Skin epidermis (tissue), 12 donors: Measurements from ENCODE around the gene KLHL30.

Experiments
- H3K27ac ChIP-seq, 21 experiments: fragments of 200-600 bp; sonication (generic) in 11 of 21; one replicate each; pipeline ENCODE4 v1.5.0; 2020; ENCODE audit warnings: mild to moderate bottlenecking in 3 of 21, inconsistent platforms in 2 of 21, moderate library complexity in 2 of 21
- H3K4me3 ChIP-seq, 7 experiments: fragments of 200-600 bp; sonication (generic) in 2 of 7; one replicate each; pipeline ENCODE4 v1.5.0; 2020; ENCODE audit warnings: inconsistent platforms in 2 of 7, mild to moderate bottlenecking in 2 of 7, moderate library complexity in 1 of 7

KLHL30 gene

DNA sequence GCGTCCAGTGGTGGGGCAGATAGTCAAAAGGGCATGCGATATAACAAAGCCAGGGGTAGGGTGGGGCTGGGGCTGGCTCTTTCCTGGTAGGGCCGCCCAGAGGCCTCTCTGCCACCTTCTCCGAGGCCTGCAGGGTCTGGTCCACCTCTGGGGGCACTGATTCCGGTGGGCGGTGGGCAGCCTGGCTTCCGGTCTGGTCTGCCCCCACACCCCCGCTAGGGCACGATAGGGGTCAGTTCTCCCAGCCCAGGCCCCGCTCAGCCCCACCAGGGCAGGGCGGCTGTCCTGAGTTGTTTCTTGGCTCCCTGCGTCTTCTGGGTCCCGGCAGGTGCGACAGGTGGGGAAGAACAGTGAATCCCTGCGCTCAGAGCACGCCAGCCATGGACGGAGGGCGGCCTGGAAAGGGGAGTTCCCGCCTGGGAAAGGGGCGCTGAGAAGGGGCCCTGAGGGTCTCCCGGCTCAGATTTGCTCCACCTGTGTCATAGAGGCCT lies 19.6 kb downstream of the KLHL30 start:
- no peak overlapping the region for H3K27ac ChIP-seq
- no peak overlapping the region for H3K4me3 ChIP-seq

DNA sequence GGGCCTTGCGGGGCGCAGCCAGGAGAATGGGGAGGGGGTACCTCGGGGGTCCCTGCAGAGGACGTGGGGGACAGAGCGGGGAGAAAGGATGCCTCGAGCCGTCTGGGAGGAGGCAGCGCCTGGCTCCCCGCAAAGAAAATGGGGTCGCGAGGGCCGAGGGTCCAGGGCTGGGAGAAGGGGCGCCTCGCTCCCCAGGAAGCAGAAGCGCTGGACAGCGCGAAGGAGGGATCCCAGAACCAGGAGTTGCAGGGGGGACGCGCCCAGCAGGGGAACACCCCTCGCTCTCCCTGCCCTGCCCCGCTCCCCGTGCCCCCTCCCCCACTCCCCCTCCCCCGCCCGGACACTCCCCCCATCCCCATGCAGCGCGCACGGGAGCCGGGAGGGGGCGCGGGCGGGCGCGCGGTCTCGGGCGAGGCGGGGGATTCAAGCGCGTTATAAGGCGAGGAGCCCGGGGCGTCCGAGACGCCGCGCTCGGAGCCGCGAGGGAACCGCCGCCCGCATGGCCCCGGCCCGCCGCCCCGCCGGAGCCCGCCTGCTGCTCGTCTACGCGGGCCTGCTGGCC lies 20.1 kb downstream of the KLHL30 start, which contains the start of gene ERFE:
Gene ERFE, plus strand, starts transcription at position 462 of the 562 bp plus-strand sequence. Its CDS starts 38 bp downstream, at position 500.
- H3K27ac ChIP-seq, result no peak within 1 kb of the TSS
- peak within 1 kb of the TSS in 4 of 7 experiments; percentile 1 to 33 (median 18) for H3K4me3 ChIP-seq

DNA sequence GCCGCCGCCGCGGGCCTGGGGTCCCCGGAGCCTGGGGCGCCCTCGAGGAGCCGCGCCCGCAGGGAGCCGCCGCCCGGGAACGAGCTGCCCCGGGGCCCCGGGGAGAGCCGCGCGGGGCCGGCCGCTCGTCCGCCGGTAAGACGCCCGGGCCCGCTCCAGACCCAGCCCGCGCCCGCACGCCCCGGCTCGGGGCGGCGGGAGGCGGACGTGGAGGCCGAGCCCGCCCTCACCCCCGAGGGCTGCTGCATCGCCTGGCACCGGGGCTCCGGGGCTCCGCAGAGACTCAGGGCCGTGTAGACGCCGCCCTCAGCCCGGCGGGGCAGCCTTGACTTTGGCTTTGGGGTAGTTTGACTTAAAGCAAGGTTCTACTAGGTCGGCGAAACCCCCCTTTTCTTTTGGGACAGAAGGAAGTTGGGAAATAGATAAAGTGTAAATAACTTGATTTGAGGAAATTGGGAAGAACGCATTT lies 20.6 kb downstream of the KLHL30 start:
- Histone ChIP-seq H3K27ac (no peak overlapping the region), H3K4me3 (peak overlapping the region in 3 of 7 experiments; percentile 8 to 33 (median 29))

DNA sequence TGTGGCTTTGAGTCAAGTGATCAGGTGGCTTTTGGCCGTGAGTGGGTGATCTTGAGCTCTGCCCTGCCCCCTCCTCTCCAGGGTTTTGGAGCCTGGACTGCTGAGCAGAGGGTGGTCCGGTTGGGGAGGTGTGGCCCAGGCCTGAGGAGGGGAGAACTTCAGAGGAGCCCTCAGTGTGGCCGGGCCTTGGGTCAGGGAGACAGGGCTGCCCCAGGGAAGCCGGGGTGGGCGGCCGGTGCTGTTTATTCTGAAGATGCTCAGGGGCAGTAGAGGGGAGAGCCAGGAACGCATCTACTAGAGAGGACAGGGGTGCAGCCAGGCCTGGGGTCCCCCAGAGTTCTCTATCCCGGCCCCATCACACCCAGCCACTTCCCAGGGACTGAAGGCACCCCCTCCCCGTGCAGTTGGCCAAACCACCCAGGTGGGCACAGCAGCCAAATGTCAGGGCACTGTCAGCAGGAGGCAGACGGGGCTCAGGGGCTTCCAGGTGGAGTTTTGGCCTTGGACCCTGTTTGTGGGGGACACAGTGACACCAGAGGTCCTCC lies 21.3 kb downstream of the KLHL30 start:
- H3K4me3 ChIP-seq, result no peak overlapping the region
- H3K27ac ChIP-seq, result no peak overlapping the region

DNA sequence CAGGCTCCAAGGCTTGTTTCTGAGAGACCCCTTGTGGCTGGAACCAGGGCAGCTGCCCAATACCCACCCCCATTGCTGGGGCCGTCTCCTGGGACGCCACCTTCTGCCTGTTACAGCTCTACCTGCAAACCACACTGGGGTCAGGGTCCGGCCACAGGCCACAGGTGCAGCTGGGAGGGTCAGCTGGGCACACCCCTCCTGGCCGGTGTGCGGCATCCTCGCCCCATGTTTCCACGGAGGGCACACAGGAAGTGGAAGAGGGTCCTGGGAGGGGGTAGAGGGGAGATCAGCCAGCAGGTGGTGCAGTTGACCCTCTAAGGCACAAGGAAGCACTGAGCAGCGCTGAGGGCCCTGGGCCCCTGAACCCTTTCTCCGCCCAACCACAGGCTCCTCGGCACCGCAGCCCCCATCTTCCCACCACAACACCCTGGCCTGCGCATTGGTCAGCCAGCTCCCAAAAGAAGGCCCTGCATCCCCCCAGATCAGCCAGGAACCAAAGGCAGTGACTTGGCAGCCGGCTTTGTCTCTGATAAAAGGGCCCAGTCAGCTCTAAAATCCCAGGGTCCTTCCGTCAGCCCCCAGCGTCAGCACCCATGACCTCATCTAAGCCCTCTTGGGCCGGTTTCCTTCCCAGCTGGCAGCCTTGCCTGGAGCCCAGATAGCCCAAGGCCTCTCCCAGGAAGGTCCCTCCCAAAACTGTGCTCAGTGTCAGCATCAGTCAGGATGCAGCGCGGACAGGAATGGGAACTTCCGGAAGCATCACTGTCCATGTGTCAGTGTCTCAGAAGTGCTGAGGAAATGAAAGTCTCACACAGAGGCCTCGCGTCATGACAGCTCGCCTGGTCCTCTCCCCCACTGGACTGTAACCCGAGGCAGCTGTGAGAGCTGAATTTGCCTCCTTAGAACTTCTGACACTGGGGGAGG lies 22.0 kb downstream of the KLHL30 start:
- Histone ChIP-seq H3K27ac (no peak overlapping the region), H3K4me3 (no peak overlapping the region)

DNA sequence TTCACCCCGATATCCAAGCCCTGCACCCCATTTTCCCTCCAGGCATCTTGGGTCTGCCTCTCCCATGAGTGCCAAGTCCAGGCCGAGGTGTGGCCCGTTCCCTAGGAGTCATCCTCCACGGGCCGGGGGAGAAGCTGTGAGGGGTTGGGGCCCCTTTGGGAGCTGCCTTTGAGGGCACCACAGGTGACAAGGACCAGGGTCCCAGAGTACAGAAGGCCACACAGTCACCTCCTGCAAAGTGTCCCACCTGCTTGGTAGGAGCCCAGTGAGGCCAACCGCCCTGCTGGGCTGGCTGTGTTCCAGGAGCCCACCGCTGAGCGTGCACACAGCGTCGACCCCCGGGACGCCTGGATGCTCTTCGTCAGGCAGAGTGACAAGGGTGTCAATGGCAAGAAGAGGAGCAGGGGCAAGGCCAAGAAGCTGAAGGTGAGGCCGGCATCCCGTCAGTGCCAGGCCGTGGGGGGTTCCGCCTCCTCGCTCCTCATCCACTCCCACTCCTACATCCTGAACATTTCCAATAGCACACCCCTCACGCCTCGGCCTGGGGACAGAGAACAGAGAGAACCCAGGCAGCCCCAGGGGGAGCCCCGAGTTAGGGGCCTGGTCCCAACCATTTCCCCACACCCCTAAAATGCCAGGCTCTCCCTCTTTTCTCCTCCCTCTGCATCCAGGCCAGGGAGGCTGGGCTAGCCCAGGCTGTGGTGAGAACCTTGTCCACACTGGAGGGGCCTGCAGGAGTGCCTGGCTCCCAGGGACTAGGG lies 23.0 kb downstream of the KLHL30 start:
- no peak overlapping the region for H3K4me3 ChIP-seq

DNA sequence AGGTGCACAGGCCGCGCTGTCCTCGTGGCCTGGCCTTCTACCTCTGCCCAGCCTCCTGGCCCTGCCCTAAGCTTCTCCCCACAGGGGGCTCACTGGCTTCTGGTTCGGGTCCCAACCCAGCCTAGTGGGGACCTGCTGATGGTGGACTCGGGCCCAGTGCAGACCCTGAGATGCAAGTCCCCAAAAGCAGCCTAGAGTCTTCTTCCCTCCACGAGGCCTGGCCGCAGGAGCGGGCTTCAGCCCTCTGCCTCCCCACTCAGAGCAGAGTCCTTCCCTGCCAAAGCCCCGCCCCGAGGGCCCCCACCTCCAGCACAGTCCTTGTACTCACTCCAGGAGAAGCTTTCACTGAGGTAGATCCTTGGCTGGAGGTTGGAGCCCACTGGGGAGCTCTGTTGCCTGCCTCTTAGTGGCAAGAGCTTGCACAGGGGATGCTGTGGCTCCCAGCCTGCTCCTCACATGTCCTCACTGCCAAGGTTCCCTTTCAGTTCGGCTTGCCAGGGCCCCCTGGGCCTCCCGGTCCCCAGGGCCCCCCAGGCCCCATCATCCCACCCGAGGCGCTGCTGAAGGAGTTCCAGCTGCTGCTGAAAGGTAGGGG lies 23.9 kb downstream of the KLHL30 start:
- Histone ChIP-seq H3K27ac (no peak overlapping the region), H3K4me3 (no peak overlapping the region)

More for the DNA sequence above, 23.0 kb downstream of the KLHL30 start:
- H3K27ac ChIP-seq, result no peak overlapping the region

DNA sequence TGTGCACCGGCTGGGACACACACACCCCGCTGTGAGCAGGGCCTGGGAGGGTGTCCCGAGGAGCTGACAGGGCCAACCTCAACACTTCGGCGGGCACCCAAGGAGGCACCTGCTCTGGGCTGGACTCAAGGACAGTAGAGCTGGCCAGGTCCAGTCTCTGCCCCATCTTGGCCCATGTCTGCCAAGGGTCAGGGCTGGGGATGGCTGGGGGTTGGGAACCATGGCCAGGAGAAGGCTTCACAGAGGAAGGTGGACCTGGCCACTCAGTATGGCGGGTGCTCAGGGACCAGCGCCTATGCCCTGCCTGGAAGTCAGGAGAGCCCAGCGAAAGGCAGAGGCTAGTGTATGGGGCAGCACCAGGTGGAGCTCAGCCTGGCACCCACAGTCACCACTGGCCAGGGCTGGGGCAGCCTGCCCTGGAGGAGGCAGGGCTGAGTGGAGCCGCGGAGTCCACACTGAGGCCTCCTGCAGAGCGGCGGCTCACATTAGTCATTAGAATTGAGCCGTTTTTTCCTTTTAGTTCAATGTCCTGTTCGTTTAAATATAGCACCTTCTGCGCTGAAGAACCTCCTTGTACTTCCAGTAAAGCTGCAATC lies 24.5 kb downstream of the KLHL30 start:
- no peak overlapping the region for H3K27ac ChIP-seq

DNA sequence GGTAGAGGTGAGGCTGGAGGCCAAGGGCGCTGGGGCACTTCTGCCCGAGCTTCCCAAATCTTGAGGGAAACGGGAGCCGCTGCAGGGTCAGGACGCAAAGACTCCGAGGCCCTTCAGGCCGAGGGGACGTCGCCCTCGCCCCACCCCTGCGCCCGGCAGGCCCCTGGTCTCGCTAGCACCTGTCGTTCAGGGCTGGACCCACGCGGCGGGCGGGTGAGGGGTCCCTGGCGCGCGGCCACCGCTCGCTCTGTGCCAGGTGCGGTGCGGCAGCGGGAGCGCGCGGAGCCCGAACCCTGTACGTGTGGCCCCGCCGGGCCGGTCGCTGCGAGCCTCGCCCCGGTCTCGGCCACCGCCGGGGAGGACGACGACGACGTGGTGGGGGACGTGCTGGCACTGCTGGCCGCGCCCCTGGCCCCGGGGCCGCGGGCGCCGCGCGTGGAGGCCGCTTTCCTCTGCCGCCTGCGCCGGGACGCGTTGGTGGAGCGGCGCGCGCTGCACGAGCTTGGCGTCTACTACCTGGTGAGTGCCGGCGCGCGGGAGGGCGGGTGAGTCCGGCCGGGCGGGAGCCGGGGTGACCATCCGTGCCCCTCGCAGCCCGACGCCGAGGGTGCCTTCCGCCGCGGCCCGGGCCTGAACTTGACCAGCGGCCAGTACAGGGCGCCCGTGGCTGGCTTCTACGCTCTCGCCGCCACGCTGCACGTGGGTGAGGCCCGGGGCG lies 25.2 kb downstream of the KLHL30 start:
- Histone ChIP-seq H3K4me3 (peak overlapping the region in 3 of 7 experiments; percentile 15 to 31 (median 21)), H3K27ac (no peak overlapping the region)

More for the DNA sequence above, 24.5 kb downstream of the KLHL30 start:
- no peak overlapping the region for H3K4me3 ChIP-seq

DNA sequence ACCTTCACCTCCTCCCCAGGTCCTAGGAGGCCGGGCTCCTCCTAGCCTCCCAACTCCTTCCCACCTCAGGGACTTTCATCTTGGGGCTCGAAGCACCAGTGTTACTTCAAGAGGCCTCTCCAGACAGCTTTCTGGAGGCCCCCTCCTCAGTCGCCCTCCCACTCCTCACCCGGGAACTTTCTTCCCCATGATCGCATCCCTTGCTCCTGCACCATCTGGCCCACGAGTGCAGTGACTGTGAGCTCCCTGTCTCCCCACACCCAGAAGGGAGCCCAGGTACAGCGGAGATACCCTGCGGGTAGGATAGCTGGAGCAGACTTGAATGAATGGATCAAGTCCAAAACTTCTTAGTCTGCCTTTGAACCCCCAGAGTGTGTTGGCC lies 26.4 kb downstream of the KLHL30 start:
- no peak overlapping the region for H3K4me3 ChIP-seq

DNA sequence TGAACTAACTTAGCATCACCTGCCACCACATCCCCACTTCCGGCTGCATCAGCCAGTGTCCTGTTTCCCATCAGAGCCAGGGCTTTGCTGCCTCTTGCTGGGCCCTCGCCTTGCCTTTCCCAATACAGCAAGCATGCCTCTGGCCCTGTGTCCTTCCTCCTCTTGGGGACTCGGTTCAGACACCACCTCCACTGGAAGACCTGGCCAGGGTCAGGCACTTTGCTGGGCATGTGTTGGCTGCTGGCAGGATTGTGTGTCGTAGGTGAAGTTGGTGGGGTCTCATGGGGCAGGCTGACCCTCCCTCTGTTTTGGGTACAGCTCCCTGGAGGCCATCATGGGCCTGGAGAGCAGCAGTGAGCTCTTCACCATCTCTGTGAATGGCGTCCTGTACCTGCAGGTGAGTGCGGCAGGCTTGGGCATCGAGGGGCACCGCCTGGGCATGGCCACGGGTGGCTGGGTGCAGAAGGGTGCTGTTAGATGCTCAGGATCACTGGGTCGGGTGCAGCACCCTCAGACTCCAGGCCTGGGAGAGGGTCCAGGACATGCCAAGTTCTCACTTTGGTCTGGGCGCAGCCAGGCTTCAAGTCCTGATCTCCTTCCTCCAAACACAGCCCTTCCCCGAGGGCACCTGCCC lies 26.9 kb downstream of the KLHL30 start:
- H3K27ac ChIP-seq, result no peak overlapping the region

More for the DNA sequence above, 26.4 kb downstream of the KLHL30 start:
- no peak overlapping the region for H3K27ac ChIP-seq

DNA sequence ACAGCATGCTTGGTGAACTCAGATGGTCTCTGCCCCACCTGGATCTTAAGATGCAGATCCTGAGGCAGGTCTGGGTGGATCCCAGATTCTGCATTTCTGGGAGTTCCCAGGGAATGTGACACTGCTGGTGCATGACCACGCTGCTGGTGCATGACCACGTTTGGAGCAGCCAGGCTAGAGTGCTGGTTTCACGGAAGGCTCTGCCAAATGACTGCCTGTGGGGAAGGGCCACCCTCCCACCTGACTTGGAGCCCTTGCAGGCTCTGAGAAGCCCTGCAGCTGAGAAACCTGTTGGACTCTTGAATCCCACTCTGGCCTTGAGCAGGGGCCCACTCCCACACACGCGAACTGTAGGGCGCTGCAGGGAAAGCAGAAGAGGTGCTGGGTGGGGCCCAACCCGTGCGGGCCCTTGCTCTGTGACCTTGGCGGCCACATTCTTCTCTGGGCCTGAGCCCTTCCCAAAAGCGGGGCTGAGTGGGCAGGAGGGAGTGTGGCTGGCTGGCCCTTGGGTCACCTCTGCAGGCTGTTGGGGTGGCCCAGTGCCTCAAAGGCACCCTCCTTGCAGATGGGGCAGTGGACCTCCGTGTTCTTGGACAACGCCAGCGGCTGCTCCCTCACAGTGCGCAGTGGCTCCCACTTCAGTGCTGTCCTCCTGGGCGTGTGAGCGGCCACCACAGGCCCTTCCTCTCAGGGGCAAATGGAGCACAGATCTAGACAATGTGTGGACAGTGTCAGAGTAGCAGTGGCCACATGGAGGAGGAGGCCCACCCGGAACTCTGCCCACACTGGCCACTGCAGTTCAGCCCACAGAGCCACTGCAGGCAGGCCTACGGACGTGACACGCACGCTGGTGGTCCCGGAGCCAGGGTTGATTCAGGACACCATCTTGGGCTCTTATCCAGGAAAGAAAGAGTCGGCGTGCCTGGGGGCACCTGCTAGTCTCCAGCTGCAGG lies 28.2 kb downstream of the KLHL30 start:
- Histone ChIP-seq H3K4me3 (no peak overlapping the region), H3K27ac (no peak overlapping the region)

More for the DNA sequence above, 26.9 kb downstream of the KLHL30 start:
- H3K4me3 ChIP-seq, result no peak overlapping the region

DNA sequence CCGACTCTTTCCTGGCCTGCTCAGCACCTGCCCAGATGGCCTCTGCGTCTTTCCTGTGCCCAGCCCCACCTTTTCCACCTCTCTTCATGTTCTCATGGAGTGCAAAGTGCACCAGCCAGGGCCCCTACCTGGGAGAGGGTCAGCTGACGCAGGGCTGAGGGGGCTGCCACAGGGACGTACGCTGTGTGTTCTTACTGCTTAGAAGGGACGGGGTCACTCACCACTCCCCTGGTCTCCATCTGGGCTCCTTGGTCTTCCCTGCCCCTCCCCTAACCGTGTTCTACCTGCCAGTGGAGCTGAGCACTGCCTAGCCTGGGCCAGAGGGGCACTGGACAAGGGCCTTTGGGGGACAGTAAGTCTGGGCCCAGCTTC lies 28.9 kb downstream of the KLHL30 start:
- Histone ChIP-seq H3K4me3 (no peak overlapping the region), H3K27ac (no peak overlapping the region)

DNA sequence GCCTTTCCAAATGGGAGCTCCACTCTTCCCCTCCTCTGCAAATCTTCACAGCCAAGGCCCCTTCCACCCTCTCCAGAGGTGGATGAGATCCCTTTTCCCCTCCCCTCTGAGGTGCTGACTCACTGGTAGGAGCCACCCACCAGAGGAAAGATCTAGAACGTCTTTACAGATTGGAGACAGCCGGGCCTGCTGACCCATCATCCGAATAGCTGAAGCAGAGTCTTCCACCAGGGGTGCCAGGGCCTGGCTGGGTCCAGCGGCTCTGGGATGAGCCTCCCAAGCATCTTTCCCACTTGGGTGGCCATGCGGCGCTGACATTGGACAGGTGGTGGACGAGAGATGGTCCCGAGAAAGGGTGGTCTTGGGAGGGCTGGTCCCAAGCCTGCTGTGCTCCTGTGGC lies 29.3 kb downstream of the KLHL30 start:
- H3K4me3 ChIP-seq, result no peak overlapping the region
- H3K27ac ChIP-seq, result no peak overlapping the region

DNA sequence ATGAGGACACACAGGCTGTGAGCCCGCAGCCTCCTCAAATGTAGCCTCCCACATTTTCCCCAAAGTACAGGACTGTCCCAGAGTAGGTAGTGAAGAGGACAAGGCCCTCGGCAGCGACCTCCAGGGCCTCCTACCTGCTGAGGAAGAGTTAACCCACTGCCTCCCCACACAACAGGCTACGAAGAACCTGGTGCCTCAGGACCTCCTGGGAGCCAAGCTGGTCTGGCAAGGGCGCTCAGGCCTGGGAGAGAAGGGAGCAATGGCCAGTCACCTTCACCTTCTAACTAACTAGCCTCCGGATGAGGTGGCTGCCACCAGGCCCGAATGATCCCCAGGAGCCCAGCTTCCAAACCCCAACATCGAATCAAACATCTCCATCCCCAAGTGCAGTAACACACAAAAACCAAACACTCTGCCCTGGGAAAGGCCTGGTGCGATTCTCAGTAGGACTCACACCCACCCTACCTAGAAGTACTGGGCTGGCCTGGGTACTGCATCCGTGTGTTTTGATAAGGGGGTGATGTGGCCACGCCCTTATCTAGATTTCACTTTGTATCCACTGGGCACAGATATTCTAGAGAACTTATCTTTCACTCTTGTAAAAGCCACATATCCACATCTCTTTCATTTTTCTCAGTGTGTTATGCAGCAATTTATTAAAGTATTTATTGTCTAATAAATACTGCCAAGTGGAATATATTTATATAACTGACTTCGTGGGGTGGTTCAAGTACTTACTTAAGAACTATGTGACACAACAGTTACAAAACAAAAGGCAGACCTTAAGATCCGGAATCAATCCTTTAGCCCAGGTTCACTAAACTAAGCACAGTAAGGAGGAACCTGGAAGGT lies 30.0 kb downstream of the KLHL30 start:
- Histone ChIP-seq H3K4me3 (no peak overlapping the region), H3K27ac (no peak overlapping the region)
